ENCODE results near the gene SLC2A5.
A peak's percentile ranks its signal among the peaks of the same experiment; 100 is the strongest.
"Not testable (repeated sequence)": the region's sequence is repeated elsewhere in the genome, so short reads cannot be mapped to it uniquely, and the experiment has no call there.

SLC2A5 gene

DNA sequence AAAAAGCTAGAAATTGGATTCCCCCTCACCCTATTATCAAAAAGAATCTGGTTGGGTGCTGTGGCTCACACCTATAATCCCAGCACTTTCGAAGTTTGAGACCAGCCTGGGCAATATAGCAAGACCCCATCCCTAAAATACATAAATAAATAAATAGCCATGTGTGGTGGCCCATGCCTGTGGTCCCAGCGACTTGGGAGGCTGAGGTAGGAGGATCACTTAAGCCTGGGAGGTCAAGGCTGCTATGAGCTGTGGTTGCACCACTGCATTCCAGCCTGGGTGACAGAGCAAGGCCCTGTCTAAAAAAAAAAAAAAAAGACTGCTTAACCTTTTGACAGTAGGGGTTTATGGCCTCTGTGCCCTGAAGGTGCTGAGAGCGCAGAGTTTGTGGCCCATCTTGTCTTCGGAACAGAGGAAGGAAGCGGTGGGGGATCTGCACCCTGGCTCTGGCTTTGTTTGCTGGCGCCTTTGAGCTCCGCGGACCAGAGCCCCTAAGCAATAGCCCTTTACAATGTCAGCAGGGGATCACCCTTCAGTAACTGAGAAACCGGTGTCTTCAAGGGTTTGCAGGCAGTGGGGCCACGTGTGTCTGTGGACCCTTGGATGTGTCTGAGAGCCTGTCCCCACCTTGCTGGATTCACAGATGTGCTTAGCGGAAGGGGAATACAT lies 65.3 kb downstream of the SLC2A5 start:
- DNase-seq = no peak

GRCh38 chr1:9002215-9002560 lies 67.2 kb downstream of the SLC2A5 start:
- DNase-seq = not testable (repeated sequence)

DNA sequence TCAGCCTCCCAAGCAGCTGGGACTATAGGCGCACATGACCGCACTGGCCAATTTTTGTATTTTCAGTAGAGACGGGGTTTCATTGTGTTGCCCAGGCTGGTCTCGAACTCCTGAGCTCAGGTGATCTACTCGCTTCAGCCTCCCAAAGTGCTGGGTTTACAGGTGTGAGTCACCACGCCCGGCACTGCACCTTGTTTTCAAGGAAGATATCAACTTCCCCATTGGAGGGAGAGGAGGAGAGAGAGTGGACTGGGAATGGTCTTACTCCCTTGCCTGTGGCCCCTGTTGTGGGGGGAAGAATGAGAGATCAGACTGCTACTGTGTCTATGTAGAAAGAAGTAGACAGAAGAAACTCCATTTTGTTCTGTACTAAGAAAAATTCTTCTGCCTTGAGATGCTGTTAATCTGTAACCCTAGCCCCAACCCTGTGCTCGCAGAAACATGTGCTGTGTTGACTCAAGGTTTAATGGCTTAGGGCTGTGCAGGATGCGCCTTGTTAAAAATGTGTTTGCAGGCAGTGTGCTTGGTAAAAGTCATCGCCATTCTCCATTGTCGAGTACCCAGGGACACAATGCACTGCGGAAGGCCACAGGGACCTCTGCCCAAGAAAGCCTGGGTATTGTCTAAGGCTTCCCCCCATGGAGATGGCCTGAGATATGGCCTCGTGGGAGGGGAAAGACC lies 67.8 kb downstream of the SLC2A5 start:
- DNase-seq = not testable (repeated sequence)

DNA sequence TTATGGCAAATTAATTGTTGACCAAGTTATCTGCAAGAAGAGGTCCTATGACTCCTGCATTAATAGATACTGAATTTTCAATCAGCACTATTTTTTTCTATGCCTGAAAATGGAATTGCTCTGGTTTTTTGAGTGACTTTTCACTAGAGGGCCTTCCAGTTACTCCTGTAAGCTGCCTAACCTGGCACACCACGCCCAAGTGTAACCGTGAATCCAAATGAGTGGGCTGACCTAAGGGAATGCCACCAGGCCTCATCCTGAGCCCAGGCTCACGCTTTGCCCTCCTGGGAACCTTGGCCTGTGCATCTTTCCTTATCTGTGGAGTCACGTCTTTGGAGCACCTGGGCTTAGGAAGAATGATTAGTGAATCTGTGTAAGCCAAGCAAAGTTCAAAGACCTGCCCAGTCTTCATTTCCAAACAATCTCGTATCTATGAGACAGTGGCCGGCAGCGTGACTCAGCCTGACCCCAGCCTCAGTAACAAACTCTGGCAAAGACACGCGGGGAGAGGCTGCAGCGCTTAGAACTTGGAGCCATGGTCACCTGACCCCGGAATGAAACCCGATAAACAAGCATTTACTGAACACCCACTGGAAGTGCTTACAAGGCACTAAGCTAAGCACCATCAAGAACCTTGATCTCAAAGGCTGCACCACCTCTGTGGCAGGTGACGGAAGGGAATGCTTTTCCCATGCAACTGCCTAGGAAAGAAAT lies 75.3 kb downstream of the SLC2A5 start:
- DNase-seq = not testable (repeated sequence)

DNA sequence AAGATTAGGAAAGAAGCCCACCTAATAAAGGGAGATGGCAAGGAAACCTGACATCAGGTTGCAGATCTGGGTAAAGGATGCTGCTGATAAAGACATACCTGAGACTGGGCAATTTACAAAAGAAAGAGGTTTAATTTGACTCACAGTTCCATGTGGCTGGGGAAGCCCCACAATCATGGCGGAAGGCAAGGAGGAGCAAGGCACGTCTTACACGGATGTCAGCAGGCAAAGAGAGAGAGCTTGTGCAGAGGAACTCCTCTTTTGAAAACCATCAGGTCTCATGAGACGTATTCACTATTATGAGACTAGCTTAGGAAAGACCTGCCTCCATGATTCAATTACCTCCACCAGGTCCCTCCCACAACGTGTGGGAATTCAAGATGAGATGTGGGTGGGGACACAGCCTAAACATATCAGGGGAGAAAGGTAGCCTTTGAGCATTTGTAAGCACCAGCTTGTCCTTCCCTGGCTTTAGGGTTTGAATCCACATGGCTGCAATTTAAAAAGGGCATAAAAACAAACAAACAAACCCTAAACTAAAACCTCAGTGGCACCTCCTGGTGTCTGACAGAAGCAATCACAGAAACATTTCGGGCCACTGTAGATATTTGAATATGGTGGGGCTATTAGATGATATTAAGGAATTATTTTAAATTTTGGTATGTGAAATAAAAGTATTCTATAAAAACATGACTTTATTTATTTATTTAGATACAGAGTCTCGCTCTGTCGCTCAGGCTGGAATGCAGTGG lies 76.3 kb downstream of the SLC2A5 start:
- no peak for DNase-seq

DNA sequence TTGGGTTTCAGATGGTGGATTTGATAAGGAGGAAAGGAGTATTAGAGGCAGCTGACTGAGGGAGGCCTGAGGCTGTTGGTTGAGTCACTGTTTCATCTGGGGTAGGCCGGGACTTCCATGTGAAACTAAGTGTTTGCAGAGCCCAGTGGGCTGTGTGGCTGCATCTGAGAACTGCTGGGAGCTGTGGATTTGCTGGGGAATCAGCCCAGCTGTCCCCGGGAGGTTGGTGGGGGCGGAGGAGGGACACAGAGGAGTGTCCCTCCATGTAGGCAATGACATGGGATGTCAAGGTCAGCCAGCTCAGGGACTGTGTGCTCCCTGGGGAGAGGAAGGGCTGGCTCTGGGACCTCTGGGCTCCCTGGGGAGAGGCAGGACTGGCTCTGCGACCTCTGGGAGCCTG lies 79.6 kb downstream of the SLC2A5 start:
- no peak for DNase-seq

GRCh38 chr1:8989061-8989460 lies 80.4 kb downstream of the SLC2A5 start:
- DNase-seq = no peak

DNA sequence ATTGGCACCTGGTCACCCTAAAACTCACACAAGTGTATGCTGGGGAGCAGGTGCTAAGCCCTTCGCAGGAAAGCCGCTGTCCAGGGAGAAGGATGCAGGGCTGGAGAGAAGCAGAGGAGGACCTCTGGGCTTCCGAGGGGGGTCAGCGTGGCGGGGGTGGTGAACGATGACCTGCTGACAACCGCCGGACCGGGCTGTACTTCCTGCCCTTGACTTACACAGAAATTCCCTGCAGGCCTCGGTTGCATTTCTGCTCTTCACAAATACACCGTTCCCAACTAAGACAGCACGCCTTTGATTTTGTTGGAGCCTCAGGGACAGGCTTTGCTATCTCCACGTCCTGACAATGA lies 80.8 kb downstream of the SLC2A5 start:
- no peak for DNase-seq

DNA sequence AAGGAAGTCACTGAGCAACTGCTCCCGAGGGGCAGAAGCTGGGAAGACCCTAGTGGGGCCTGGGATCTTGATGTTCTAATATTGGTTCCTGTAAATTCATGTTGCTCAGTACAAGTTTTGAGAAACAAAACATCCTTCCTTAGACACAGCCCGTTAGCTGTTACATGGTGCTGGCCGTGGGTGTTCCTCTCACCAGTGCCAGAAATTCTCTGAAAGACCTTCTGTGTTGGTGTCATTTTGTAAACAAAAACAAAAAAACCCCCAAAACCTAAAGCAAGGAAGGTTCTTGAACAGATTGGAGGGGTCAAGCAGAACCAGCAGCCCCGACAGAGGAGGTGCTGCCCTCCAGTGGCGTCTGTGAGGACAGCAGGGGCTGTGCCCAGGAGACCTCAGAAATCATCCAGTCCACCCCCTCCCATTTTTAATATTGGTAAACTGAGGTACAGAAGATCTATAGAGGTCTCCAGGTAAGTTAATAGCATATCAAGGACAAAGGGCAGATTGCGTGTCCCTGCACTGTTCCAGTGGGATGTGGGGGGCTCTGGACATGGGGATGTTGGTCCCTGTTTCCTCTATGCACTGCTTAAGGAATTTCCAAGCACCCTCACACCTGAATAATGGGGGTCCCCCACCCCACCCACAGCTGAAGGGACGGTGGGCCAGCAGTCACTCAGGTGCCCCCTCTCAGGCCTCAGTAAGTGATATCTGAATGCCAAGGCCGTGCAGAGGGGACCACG lies 81.4 kb downstream of the SLC2A5 start:
- DNase-seq = no peak

DNA sequence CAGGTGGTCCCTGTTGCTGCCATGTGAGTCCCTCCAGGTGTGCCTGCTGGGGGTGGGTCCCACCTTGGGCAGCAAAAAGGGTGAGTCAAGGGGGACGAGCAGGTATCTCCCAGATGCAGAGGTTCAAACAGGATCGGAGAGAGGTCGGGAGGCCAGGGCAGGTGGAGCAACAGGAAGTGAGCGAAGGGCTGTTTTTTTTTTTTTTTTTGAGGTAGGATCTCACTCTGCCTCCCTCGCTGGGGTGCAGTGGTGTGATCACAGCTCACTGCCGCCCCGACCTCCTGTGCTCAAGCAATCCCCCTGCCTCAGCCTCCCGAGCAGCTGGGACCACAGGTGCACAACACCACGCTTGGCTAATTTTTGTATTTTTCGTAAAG lies 82.6 kb downstream of the SLC2A5 start:
- DNase-seq = no peak

GRCh38 chr1:8985915-8986813 lies 83.3 kb downstream of the SLC2A5 start:
- peak; percentile 62 for DNase-seq
